Activated CD8-positive, alpha-beta T cell treated with anti-CD3 and anti-CD28 coated beads for 36 hours (primary cell): ENCODE results near the gene SMAD9. TPM values are rescaled to one million over a fixed set of nuclear protein-coding genes. Genes with fewer than 3 reads are reported as not detected.

ENCODE experiments used
- ATAC-seq: fragments of 200-7000 bp; cut with Tn5 transposase; one replicate; pipeline ENCODE4 v1.10.0; 2021; ENCODE audit warnings: mild to moderate bottlenecking, moderate library complexity
- CTCF ChIA-PET: fragments of 350-600 bp; sonication (Branson Sonifier 250); formaldehyde crosslinking; loops from one replicate; lab custom pipeline; 2021; ENCODE audit warnings: antibody characterized with exemption; lab: Charles Lee
- POLR2A ChIA-PET: fragments of 350-600 bp; sonication (Branson Sonifier 250); formaldehyde crosslinking; loops from one replicate; lab custom pipeline; 2021; ENCODE audit warnings: antibody characterized with exemption; lab: Charles Lee
- DNase-seq: peaks from one replicate; pipeline ENCODE4 v3.0.0-alpha.2; 2020
- H3K27ac Mint-ChIP-seq: one replicate; pipeline ENCODE4 v1.8.0; 2021; ENCODE audit warnings: mild to moderate bottlenecking, mixed read lengths
- H3K27me3 Mint-ChIP-seq: one replicate; pipeline ENCODE4 v1.8.0; 2021; ENCODE audit warnings: mixed read lengths
- H3K36me3 Mint-ChIP-seq: one replicate; pipeline ENCODE4 v1.8.0; 2021; ENCODE audit warnings: low read depth, mixed read lengths
- H3K4me1 Mint-ChIP-seq: one replicate; pipeline ENCODE4 v1.8.0; 2021; ENCODE audit warnings: low read depth, mixed read lengths
- H3K4me3 Mint-ChIP-seq: one replicate; pipeline ENCODE4 v1.8.0; 2021; ENCODE audit warnings: mild to moderate bottlenecking, moderate library complexity, mixed read lengths
- H3K9me3 Mint-ChIP-seq: one replicate; pipeline ENCODE4 v1.8.0; 2021; ENCODE audit warnings: mixed read lengths
- CTCF ChIP-seq: fragments of 200-600 bp; IDR thresholded peaks from one replicate; pipeline ENCODE4 v1.8.0; 2022; ENCODE audit warnings: antibody characterized with exemption, mild to moderate bottlenecking
- intact Hi-C: fragments of 100-400 bp; cut with micrococcal nuclease; formaldehyde crosslinking; loops from one replicate; pipeline ENCODE4 v1.10.0; 2022
- total RNA-seq, 2 experiments: library from RNA; stranded (reverse); gene quantifications; one replicate each; pipeline ENCODE4 v1.2.3, GENCODE V29; 2021

SMAD9 gene
- total RNA-seq, 2 experiments from 2014 or later, result 0.11 TPM

- DNase-seq, result no peak
- ChIA-PET POLR2A (no interaction called here), CTCF (no interaction called here)
- peaks cover 4% of the 10 kb centered on the region for H3K4me1 Mint-ChIP-seq
- no peak overlapping the region for H3K4me3 Mint-ChIP-seq
- no peak for TF ChIP-seq CTCF
- H3K27ac Mint-ChIP-seq, result no peak overlapping the region
- peaks cover 18% of the 10 kb centered on the region for H3K27me3 Mint-ChIP-seq
- intact Hi-C loops, result no loop called here
- no peak for ATAC-seq
- no peaks in the 10 kb centered on the region for H3K9me3 Mint-ChIP-seq
- H3K36me3 Mint-ChIP-seq, result no peaks in the 10 kb centered on the region
These were observed 106.8 kb downstream of the SMAD9 start for GRCh38 chr13:36813225-36813624.

- no peak for ATAC-seq
- intact Hi-C loops, result no loop called here
- no peak overlapping the region for H3K4me3 Mint-ChIP-seq
- no peak for DNase-seq
- CTCF ChIA-PET, result no interaction called here
- H3K27ac Mint-ChIP-seq, result no peak overlapping the region
- no peaks in the 10 kb centered on the region for H3K4me1 Mint-ChIP-seq
- peaks cover 22% of the 10 kb centered on the region for H3K27me3 Mint-ChIP-seq
- POLR2A ChIA-PET, result no interaction called here
- no peak for TF ChIP-seq CTCF
- H3K9me3 Mint-ChIP-seq, result no peaks in the 10 kb centered on the region
- no peaks in the 10 kb centered on the region for H3K36me3 Mint-ChIP-seq
These were observed 112.4 kb downstream of the SMAD9 start for GRCh38 chr13:36807616-36808015.

GRCh38 chr13:36806102-36806501 lies 113.9 kb downstream of the SMAD9 start:
- ChIA-PET POLR2A (no interaction called here), CTCF (interaction anchor here (1.0 kb wide), 1 partner anchor 70 kb away, joined by 5 read pairs; no protein-coding TSS in a partner anchor)
- TF ChIP-seq CTCF, result no peak
- no peak overlapping the region for H3K27ac Mint-ChIP-seq
- DNase-seq (no peak), ATAC-seq (no peak)
- H3K4me3 Mint-ChIP-seq, result no peak overlapping the region
- peaks cover 17% of the 10 kb centered on the region for H3K27me3 Mint-ChIP-seq
- no peaks in the 10 kb centered on the region for H3K36me3 Mint-ChIP-seq
- H3K9me3 Mint-ChIP-seq, result no peaks in the 10 kb centered on the region
- intact Hi-C loops, result no loop called here
- no peaks in the 10 kb centered on the region for H3K4me1 Mint-ChIP-seq

GRCh38 chr13:36804588-36804987 lies 115.5 kb downstream of the SMAD9 start:
- no peak for TF ChIP-seq CTCF
- no peak overlapping the region for H3K27ac Mint-ChIP-seq
- ATAC-seq (no peak), DNase-seq (no peak)
- H3K27me3 Mint-ChIP-seq, result peaks cover 17% of the 10 kb centered on the region
- ChIA-PET CTCF (no interaction called here), POLR2A (no interaction called here)
- no peaks in the 10 kb centered on the region for H3K4me1 Mint-ChIP-seq
- H3K9me3 Mint-ChIP-seq, result no peaks in the 10 kb centered on the region
- H3K4me3 Mint-ChIP-seq, result no peak overlapping the region
- H3K36me3 Mint-ChIP-seq, result no peaks in the 10 kb centered on the region
- intact Hi-C loops, result no loop called here

- Mint-ChIP-seq H3K9me3 (no peaks in the 10 kb centered on the region), H3K27ac (no peak overlapping the region), H3K27me3 (peaks cover 16% of the 10 kb centered on the region), H3K4me3 (no peak overlapping the region), H3K36me3 (no peaks in the 10 kb centered on the region), H3K4me1 (no peaks in the 10 kb centered on the region)
- intact Hi-C loops, result no loop called here
- ChIA-PET POLR2A (no interaction called here), CTCF (no interaction called here)
- DNase-seq (no peak), ATAC-seq (no peak)
- no peak for TF ChIP-seq CTCF
These were observed 119.0 kb downstream of the SMAD9 start for GRCh38 chr13:36801035-36801434.
